ENCODE measurements around the gene FNDC3A. TPM values are rescaled to one million over a fixed set of nuclear protein-coding genes. Genes with fewer than 3 reads are reported as not detected.

The FNDC3A gene
- total RNA-seq, 4 donors from 2014 or later: 90.3 to 125 (median 111) TPM

- Histone ChIP-seq H3K4me3 (replicated peaks in 1 of 3) (no peak overlapping the region), H3K27me3 (no peaks in the 10 kb centered on the region), H3K27ac (no peak overlapping the region), H3K4me1 (no peaks in the 10 kb centered on the region), H3K9me3 (no peaks in the 10 kb centered on the region), H3K36me3 (no peaks in the 10 kb centered on the region)
- TF ChIP-seq CTCF (IDR thresholded peaks at IDR 0.05) (no peak), POLR2A (IDR thresholded peaks at IDR 0.05) (no peak)
- WGBS, 2 donors: 63% methylated on average over 4 of the region's 4 CpGs
- DNase-seq: no peak
- intact Hi-C loops (cut with DNase I): no loop called here
These were observed 25.9 kb upstream of the FNDC3A start for GRCh38 chr13:48949566-48950500.

- no peaks in the 10 kb centered on the region for H3K36me3 ChIP-seq
- WGBS, 2 donors: 74 to 89% methylated on average over 1 of the region's 1 CpG
- H3K9me3 ChIP-seq: no peaks in the 10 kb centered on the region
- intact Hi-C loops (cut with DNase I): no loop called here
- H3K27me3 ChIP-seq: no peaks in the 10 kb centered on the region
- no peaks in the 10 kb centered on the region for H3K4me1 ChIP-seq
- TF ChIP-seq CTCF (IDR thresholded peaks at IDR 0.05): no peak
- TF ChIP-seq POLR2A (IDR thresholded peaks at IDR 0.05): no peak
- no peak overlapping the region for H3K4me3 ChIP-seq (replicated peaks in 1 of 3)
- H3K27ac ChIP-seq: no peak overlapping the region
- DNase-seq: no peak
These were observed 25.2 kb upstream of the FNDC3A start for GRCh38 chr13:48950501-48950875.

- Histone ChIP-seq H3K4me1 (no peaks in the 10 kb centered on the region), H3K9me3 (no peaks in the 10 kb centered on the region), H3K27ac (no peak overlapping the region), H3K4me3 (replicated peaks in 1 of 3) (no peak overlapping the region), H3K36me3 (no peaks in the 10 kb centered on the region), H3K27me3 (no peaks in the 10 kb centered on the region)
- WGBS, 2 donors: 56 to 59% methylated on average over 6 of the region's 6 CpGs
- intact Hi-C loops (cut with DNase I): no loop called here
- no peak for DNase-seq
- TF ChIP-seq CTCF (IDR thresholded peaks at IDR 0.05) (no peak), POLR2A (IDR thresholded peaks at IDR 0.05) (no peak)
These were observed 21.6 kb upstream of the FNDC3A start for GRCh38 chr13:48954081-48954480.

GRCh38 chr13:48955536-48955935 is 20.2 kb upstream of the FNDC3A start:
- no peaks in the 10 kb centered on the region for H3K27me3 ChIP-seq
- no peak overlapping the region for H3K4me3 ChIP-seq (replicated peaks in 1 of 3)
- TF ChIP-seq CTCF (IDR thresholded peaks at IDR 0.05) (no peak), POLR2A (IDR thresholded peaks at IDR 0.05) (no peak)
- H3K27ac ChIP-seq: no peak overlapping the region
- H3K36me3 ChIP-seq: no peaks in the 10 kb centered on the region
- 38 to 44% methylated on average over 2 of the region's 2 CpGs for WGBS, 2 donors
- H3K4me1 ChIP-seq: no peaks in the 10 kb centered on the region
- intact Hi-C loops (cut with DNase I): no loop called here
- H3K9me3 ChIP-seq: no peaks in the 10 kb centered on the region
- no peak for DNase-seq

- H3K4me3 ChIP-seq (replicated peaks in 1 of 3): no peak overlapping the region
- H3K27ac ChIP-seq: no peak overlapping the region
- 97% methylated on average over 2 of the region's 2 CpGs; no CpG with 5 or more reads in 1 of the 2 donors for WGBS, 2 donors
- intact Hi-C loops (cut with DNase I): no loop called here
- H3K27me3 ChIP-seq: no peaks in the 10 kb centered on the region
- no peaks in the 10 kb centered on the region for H3K36me3 ChIP-seq
- H3K9me3 ChIP-seq: no peaks in the 10 kb centered on the region
- no peaks in the 10 kb centered on the region for H3K4me1 ChIP-seq
- no peak for DNase-seq
- TF ChIP-seq CTCF (IDR thresholded peaks at IDR 0.05) (no peak), POLR2A (IDR thresholded peaks at IDR 0.05) (no peak)
These were observed 14.3 kb upstream of the FNDC3A start for GRCh38 chr13:48961379-48961778.

Measured in thyroid gland (tissue), 4 donors.